K562 (cell line): Measurements from ENCODE around the gene TMEM132D. TPM values are rescaled to one million over a fixed set of nuclear protein-coding genes. Genes with fewer than 3 reads are reported as not detected.

ENCODE experiments used
- ATAC-seq: fragments of 200-7000 bp; cut with Tn5 transposase; 3 replicates; pipeline ENCODE4 v1.9.1; 2020; ENCODE audit warnings: moderate library complexity
- BruUV-seq: library from RNA; stranded (reverse); fragments of 400-500 nt; replicated peaks from 2 replicates; lab custom pipeline; 2021; lab: Mats Ljungman, UMichigan
- CTCF ChIA-PET: fragments of 300-600 bp; formaldehyde crosslinking; extraction: SDS; loops from one replicate; lab custom pipeline; 2021; ENCODE audit warnings: low intra/inter-chr PET ratio; lab: Yijun Ruan, JAX
- POLR2A ChIA-PET: fragments of 300-600, 350-650 bp; sonication (Branson Sonifier 250); formaldehyde crosslinking; extraction: SDS; loops from one replicate; lab custom pipeline; 2021; ENCODE audit warnings: antibody characterized with exemption, inconsistent platforms; lab: Yijun Ruan, JAX
- DNase-seq, 4 experiments: peaks; one replicate each; pipeline versions ENCODE4 v3.0.0 to v3.0.0-alpha.2; 2011 to 2018; ENCODE audit warnings: low spot score in 3 of 4, mixed read lengths in 3 of 4; ENCODE audit errors: extremely low read depth in 1 of 4
- FAIRE-seq: peaks from 2 replicates; lab custom pipeline; 2011; peaks lifted over from hg19 to GRCh38; lab: Jason Lieb, UNC
- H2AFZ ChIP-seq: 2 replicates; pipeline ENCODE4 v1.6.0; 2011; ENCODE audit warnings: low read depth, low read length, control low read depth, inconsistent platforms
- H3K27ac ChIP-seq: fragments of 200-600 bp; 3 replicates; pipeline ENCODE4 v1.8.0; 2011; ENCODE audit warnings: low read depth, mild to moderate bottlenecking, control low read depth, inconsistent platforms, low read length, moderate library complexity, mixed read lengths; ENCODE audit errors: extremely low read depth
- H3K27me3 ChIP-seq, 2 experiments: fragments of 300-600 bp in 1 of 2; 2 replicates in 1 of 2; 3 replicates in 1 of 2; pipeline versions ENCODE4 v1.6.0 to v1.8.0; 2011; ENCODE audit warnings: inconsistent platforms in 2 of 2, low read length in 2 of 2, mild to moderate bottlenecking in 1 of 2, mixed read lengths in 1 of 2, moderate library complexity in 1 of 2; ENCODE audit not compliant: control insufficient read depth in 2 of 2, insufficient read depth in 2 of 2
- H3K36me3 ChIP-seq: fragments of 300-600 bp; 3 replicates; pipeline ENCODE4 v1.8.0; 2011; ENCODE audit warnings: mild to moderate bottlenecking, low read length, inconsistent platforms; ENCODE audit not compliant: control insufficient read depth, insufficient read depth
- H3K4me1 ChIP-seq, 2 experiments: fragments of 200-600 bp in 1 of 2; replicated peaks in 1 of 2; 2 replicates in 1 of 2; 3 replicates in 1 of 2; pipeline versions ENCODE4 v1.5.1 to v1.8.0; 2011; ENCODE audit warnings: inconsistent platforms in 2 of 2, low read length in 2 of 2, mild to moderate bottlenecking in 1 of 2, mixed read lengths in 1 of 2, moderate library complexity in 1 of 2; ENCODE audit not compliant: control insufficient read depth in 2 of 2, insufficient read depth in 2 of 2
- H3K4me2 ChIP-seq: 2 replicates; pipeline ENCODE4 v1.6.1; 2011; ENCODE audit warnings: low read length, control low read depth, inconsistent platforms, mixed read lengths; ENCODE audit not compliant: insufficient read depth
- H3K4me3 ChIP-seq: fragments of 200-600 bp; sonication (generic), shearing (Covaris generic); 2 replicates; pipeline ENCODE4 v1.5.1; 2016; ENCODE audit warnings: control low read depth, inconsistent platforms
- H3K79me2 ChIP-seq: fragments of 200-600 bp; 3 replicates; pipeline ENCODE4 v1.8.0; 2011; ENCODE audit warnings: low read length, inconsistent platforms; ENCODE audit not compliant: control insufficient read depth, insufficient read depth
- H3K9ac ChIP-seq, 2 experiments: 2 replicates each; pipeline versions ENCODE4 v1.6.0 to v1.6.1; 2011; ENCODE audit warnings: low read depth in 2 of 2, low read length in 2 of 2, control low read depth in 1 of 2, inconsistent platforms in 1 of 2, mild to moderate bottlenecking in 1 of 2, mixed read lengths in 1 of 2; ENCODE audit not compliant: insufficient read depth in 1 of 2
- H3K9me1 ChIP-seq: one replicate; pipeline ENCODE4 v1.6.0; 2011; ENCODE audit warnings: inconsistent platforms, mild to moderate bottlenecking, low read length, moderate library complexity; ENCODE audit not compliant: control insufficient read depth, insufficient read depth
- H3K9me3 ChIP-seq: replicated peaks from 2 replicates; pipeline ENCODE4 v1.5.1; 2011; ENCODE audit warnings: low read depth, low read length, inconsistent platforms; ENCODE audit not compliant: control insufficient read depth, insufficient read depth
- H4K20me1 ChIP-seq: replicated peaks from 2 replicates; pipeline ENCODE4 v1.6.1; 2011; ENCODE audit warnings: low read length, inconsistent platforms, mixed read lengths; ENCODE audit not compliant: control insufficient read depth, insufficient read depth
- DPF2 ChIP-seq: fragments of 450-650 bp; IDR thresholded peaks from 2 replicates; pipeline ENCODE4 v1.6.1; 2016
- FOXJ3 ChIP-seq: sonication (generic); formaldehyde crosslinking; IDR thresholded peaks from 2 replicates; pipeline ENCODE4 v1.4.0; 2020; ENCODE audit warnings: mild to moderate bottlenecking, missing genetic modification reagents
- HDAC1 ChIP-seq, 2 experiments: fragments of 450-650 bp; IDR thresholded peaks; 2 replicates each; pipeline ENCODE4 v1.6.1; 2016 to 2017; ENCODE audit warnings: inconsistent platforms in 1 of 2, mild to moderate bottlenecking in 1 of 2, moderate library complexity in 1 of 2
- HINFP ChIP-seq: fragments of 450-650 bp; conservative IDR thresholded peaks from 2 replicates; pipeline ENCODE4 v1.6.1; 2016; ENCODE audit warnings: missing genetic modification characterization, low read depth, mild to moderate bottlenecking, control low read depth, missing compliant biosample characterization
- HMBOX1 ChIP-seq: sonication (generic); IDR thresholded peaks from 2 replicates; pipeline ENCODE4 v1.6.1; 2016
- JUN ChIP-seq, 2 experiments: sonication (generic) in 1 of 2; formaldehyde crosslinking in 1 of 2; IDR thresholded peaks; 2 replicates each; pipeline versions ENCODE4 v1.6.1 to v1.8.0; 2012 to 2022; ENCODE audit warnings: borderline replicate concordance in 2 of 2, mild to moderate bottlenecking in 2 of 2, improper control_type of control experiment in 1 of 2, low read depth in 1 of 2, low read length in 1 of 2, missing genetic modification reagents in 1 of 2
- MECOM ChIP-seq: fragments of 250-450 bp; sonication (Bioruptor Pico); IDR thresholded peaks from 2 replicates; pipeline ENCODE4 v1.8.0; 2022; ENCODE audit warnings: inconsistent platforms
- NUFIP1 ChIP-seq: fragments of 450-650 bp; IDR thresholded peaks from 2 replicates; pipeline ENCODE4 v1.6.1; 2018; ENCODE audit not compliant: partially characterized antibody
- PRPF4 ChIP-seq: fragments of 200-400 bp; formaldehyde crosslinking; IDR thresholded peaks from one replicate; pipeline ENCODE4 v1.6.1; 2017; ENCODE audit warnings: low read length, low read depth, mild to moderate bottlenecking; ENCODE audit not compliant: insufficient read depth, poor library complexity, severe bottlenecking
- RFX7 ChIP-seq: fragments of 250-450 bp; sonication (Bioruptor Pico); IDR thresholded peaks from 2 replicates; pipeline ENCODE4 v1.5.1; 2021; ENCODE audit warnings: mild to moderate bottlenecking
- SRSF3 ChIP-seq: fragments of 200-400 bp; formaldehyde crosslinking; IDR thresholded peaks from 2 replicates; pipeline ENCODE4 v1.6.1; 2016; ENCODE audit warnings: mild to moderate bottlenecking, low read length, moderate library complexity; ENCODE audit not compliant: insufficient read depth
- WGBS: fragments of 100-300 bp; shearing (Covaris generic); methylation state at CpG from one replicate; pipeline ENCODE4 v1.1.6; 2016; ENCODE audit warnings: low coverage, mixed read lengths; ENCODE audit not compliant: insufficient coverage; ENCODE audit errors: missing lambda C conversion rate; 5-methylcytosine and 5-hydroxymethylcytosine counted together
- in situ Hi-C: fragments of 300-500 bp; cut with MboI; formaldehyde crosslinking; loops from 4 replicates; pipeline ENCODE4 v1.15.0; 2018; ENCODE audit warnings: inconsistent platforms, mixed read lengths
- intact Hi-C: fragments of 100-400 bp; cut with micrococcal nuclease; formaldehyde crosslinking; loops from 2 replicates; pipeline ENCODE4 v1.14.2; 2022
- polyA plus RNA-seq, 8 experiments: library from polyadenylated mRNA; depleted of rRNA in 4 of 8; stranded (reverse) in 5 of 8; unstranded in 3 of 8; fragments of >200 nt; fragmentation: Nextera tagmentation in 2 of 8; fragmentation: Illumina TruSeq in 1 of 8; extraction: Ambion mirVana in 2 of 8; extraction: Trizol in 1 of 8; gene quantifications; 2 replicates each; pipeline versions ENCODE4 v1.2.1 to v1.2.3, GENCODE V29; 2011 to 2014; ENCODE audit warnings: inconsistent platforms in 1 of 8, missing spikeins in 1 of 8
- total RNA-seq, 7 experiments: library from RNA; depleted of rRNA in 6 of 7; stranded (reverse); fragments of >200 nt in 6 of 7; fragmentation: Illumina TruSeq in 2 of 7; extraction: Trizol in 2 of 7; gene quantifications; 2 replicates each; pipeline versions ENCODE4 v1.2.1 to v1.2.3, GENCODE V29; 2011 to 2021; ENCODE audit warnings: low replicate concordance in 1 of 7
- TF ChIP-seq, protein P1 (sequence below): fragments of 450-650 bp; IDR thresholded peaks from 2 replicates; pipeline ENCODE4 v1.6.1; 2018; ENCODE audit warnings: mild to moderate bottlenecking, low read depth; ENCODE audit not compliant: partially characterized antibody

Gene TMEM132D
- total and polyA plus RNA-seq, 9 of the 15 experiments (the other 6 are each of a cell fraction or from before 2014, with no cell fraction given) = not detected

DNA sequence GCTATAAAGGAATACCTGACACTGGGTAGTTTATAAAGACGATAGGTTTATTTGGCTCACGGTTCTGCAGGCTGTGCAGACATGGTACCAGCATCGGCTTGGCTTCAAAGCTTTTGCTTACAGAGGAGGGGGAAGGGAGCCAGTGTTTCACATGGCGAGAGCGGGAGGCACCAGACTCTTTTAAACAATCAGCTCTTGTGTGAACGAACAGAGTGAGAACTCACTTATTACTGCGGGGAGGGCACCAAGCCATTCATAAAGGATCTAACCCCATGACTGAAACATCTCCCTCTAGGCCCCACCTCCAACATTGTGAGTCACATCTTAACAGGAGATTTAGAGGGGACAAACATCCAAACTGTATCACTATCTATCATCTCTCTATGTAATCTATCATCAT is 227.4 kb downstream of the TMEM132D start:
- ChIA-PET CTCF (no interaction called here), POLR2A (no interaction called here)
- H2AFZ ChIP-seq = no peak overlapping the region
- H3K4me3 ChIP-seq = no peak overlapping the region
- WGBS = 10% methylated on average over 7 of the region's 7 CpGs
- no peak overlapping the region for H3K27ac ChIP-seq
- DNase-seq = no peak
- no peaks in the 10 kb centered on the region for H4K20me1 ChIP-seq
- H3K9ac ChIP-seq = no peak overlapping the region
- no peak for TF ChIP-seq HMBOX1
- TF ChIP-seq NUFIP1 = no peak
- no peak for TF ChIP-seq HDAC1 (IDR thresholded peaks at IDR 0.05)
- TF ChIP-seq JUN (IDR thresholded peaks at IDR 0.05; ENCODE audit: borderline replicate concordance, low read depth, low read length) = no peak
- no peak for TF ChIP-seq JUN (CRISPR knock-in tag; IDR thresholded peaks at IDR 0.05; ENCODE audit: borderline replicate concordance)
- no peak for TF ChIP-seq SRSF3
- no peak for TF ChIP-seq DPF2
- TF ChIP-seq FOXJ3 = no peak
- TF ChIP-seq, protein P1, sequence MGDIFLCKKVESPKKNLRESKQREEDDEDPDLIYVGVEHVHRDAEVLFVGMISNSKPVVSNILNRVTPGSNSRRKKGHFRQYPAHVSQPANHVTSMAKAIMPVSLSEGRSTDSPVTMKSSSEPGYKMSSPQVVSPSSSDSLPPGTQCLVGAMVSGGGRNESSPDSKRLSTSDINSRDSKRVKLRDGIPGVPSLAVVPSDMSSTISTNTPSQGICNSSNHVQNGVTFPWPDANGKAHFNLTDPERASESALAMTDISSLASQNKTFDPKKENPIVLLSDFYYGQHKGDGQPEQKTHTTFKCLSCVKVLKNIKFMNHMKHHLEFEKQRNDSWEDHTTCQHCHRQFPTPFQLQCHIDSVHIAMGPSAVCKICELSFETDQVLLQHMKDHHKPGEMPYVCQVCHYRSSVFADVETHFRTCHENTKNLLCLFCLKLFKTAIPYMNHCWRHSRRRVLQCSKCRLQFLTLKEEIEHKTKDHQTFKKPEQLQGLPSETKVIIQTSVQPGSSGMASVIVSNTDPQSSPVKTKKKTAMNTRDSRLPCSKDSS = no peak
- no peak for TF ChIP-seq PRPF4
- no peak for TF ChIP-seq RFX7
- no peak for TF ChIP-seq HINFP (tag)
- TF ChIP-seq MECOM (CRISPR knock-in tag) = no peak
- H3K27me3 ChIP-seq = peaks cover 0 to 6% of the 10 kb centered on the region in 2 experiments; a peak in 1 of 5 replicates
- ATAC-seq = no peak
- H3K4me1 ChIP-seq = no peaks in the 10 kb centered on the region
- FAIRE-seq = no peak
- H3K9me1 ChIP-seq = no peaks in the 10 kb centered on the region
- no peak overlapping the region for H3K4me2 ChIP-seq
- in situ Hi-C loops (no loop called here), intact Hi-C loops (no loop called here)
- no peaks in the 10 kb centered on the region for H3K9me3 ChIP-seq
- BruUV-seq = no TSS peak
- H3K79me2 ChIP-seq = no peaks in the 10 kb centered on the region
- no peaks in the 10 kb centered on the region for H3K36me3 ChIP-seq
